ENCODE results near the gene ADGB.
"Not testable (repeated sequence)": the region's sequence is repeated elsewhere in the genome, so short reads cannot be mapped to it uniquely, and the experiment has no call there.

The ADGB gene

GRCh38 chr6:146827216-146827928 lies 228.6 kb downstream of the ADGB start:
- no peak for DNase-seq

GRCh38 chr6:146829792-146830565 lies 231.2 kb downstream of the ADGB start:
- no peak for DNase-seq

- no peak for DNase-seq
Measured at GRCh38 chr6:146833157-146833556, 234.4 kb downstream of the ADGB start.

GRCh38 chr6:146840216-146840615 lies 241.4 kb downstream of the ADGB start:
- no peak for DNase-seq

GRCh38 chr6:146840641-146841040 lies 241.9 kb downstream of the ADGB start:
- DNase-seq: no peak

GRCh38 chr6:146847426-146847825 lies 248.7 kb downstream of the ADGB start:
- no peak for DNase-seq

- DNase-seq: no peak
Measured at GRCh38 chr6:146850238-146850896, 251.6 kb downstream of the ADGB start.

- no peak for DNase-seq
Measured at GRCh38 chr6:146850981-146851380, 252.2 kb downstream of the ADGB start.

- no peak for DNase-seq
Measured at GRCh38 chr6:146851837-146852236, 253.1 kb downstream of the ADGB start.

GRCh38 chr6:146854521-146855255 lies 255.9 kb downstream of the ADGB start:
- not testable (repeated sequence) for DNase-seq

GRCh38 chr6:146855889-146856288 lies 257.1 kb downstream of the ADGB start:
- DNase-seq: no peak

GRCh38 chr6:146856296-146856695 lies 257.5 kb downstream of the ADGB start:
- no peak for DNase-seq

- peak; percentile 71 for DNase-seq
Measured at GRCh38 chr6:146857180-146857979, 258.6 kb downstream of the ADGB start.

- no peak for DNase-seq
Measured at GRCh38 chr6:146857980-146858347, 259.2 kb downstream of the ADGB start.

GRCh38 chr6:146859206-146859605 lies 260.4 kb downstream of the ADGB start:
- DNase-seq: no peak

GRCh38 chr6:146859795-146860495 lies 261.2 kb downstream of the ADGB start:
- no peak for DNase-seq

- no peak for DNase-seq
Measured at GRCh38 chr6:146860583-146860982, 261.8 kb downstream of the ADGB start.

GRCh38 chr6:146861029-146861563 lies 262.3 kb downstream of the ADGB start:
- no peak for DNase-seq

GRCh38 chr6:146861716-146862115 lies 262.9 kb downstream of the ADGB start:
- no peak for DNase-seq

GRCh38 chr6:146862508-146862919 lies 263.7 kb downstream of the ADGB start:
- DNase-seq: no peak

GRCh38 chr6:146864300-146864699 lies 265.5 kb downstream of the ADGB start:
- no peak for DNase-seq
